GM18868 (cell line): Measurements from ENCODE around the gene ASTN1.

ENCODE experiments used
- ATAC-seq: cut with Tn5 transposase; IDR thresholded peaks from one replicate; pipeline ENCODE4 v1.9.1; 2021; ENCODE audit warnings: mild to moderate bottlenecking, moderate library complexity; ENCODE audit not compliant: unreplicated experiment

ASTN1 gene

DNA sequence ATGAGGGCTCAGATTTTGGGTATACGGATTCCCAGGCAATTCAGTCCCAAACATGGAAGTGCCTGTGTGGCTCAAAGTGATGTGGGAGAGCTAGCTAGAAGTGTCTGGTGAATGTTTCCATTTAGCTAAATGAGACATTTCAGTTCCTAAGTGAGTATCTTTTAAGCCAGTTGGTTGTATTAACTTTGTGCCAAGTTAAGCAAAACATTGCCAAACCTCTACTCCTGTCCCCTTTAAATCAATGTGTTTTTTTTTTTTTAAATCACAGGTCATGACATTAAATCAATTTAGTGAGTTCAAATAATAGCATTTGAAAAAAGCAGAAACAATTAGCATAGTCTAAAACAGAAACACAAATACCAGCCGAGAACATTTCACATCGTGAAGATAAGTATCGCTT lies 230.1 kb downstream of the ASTN1 start:
- ATAC-seq: no peak

DNA sequence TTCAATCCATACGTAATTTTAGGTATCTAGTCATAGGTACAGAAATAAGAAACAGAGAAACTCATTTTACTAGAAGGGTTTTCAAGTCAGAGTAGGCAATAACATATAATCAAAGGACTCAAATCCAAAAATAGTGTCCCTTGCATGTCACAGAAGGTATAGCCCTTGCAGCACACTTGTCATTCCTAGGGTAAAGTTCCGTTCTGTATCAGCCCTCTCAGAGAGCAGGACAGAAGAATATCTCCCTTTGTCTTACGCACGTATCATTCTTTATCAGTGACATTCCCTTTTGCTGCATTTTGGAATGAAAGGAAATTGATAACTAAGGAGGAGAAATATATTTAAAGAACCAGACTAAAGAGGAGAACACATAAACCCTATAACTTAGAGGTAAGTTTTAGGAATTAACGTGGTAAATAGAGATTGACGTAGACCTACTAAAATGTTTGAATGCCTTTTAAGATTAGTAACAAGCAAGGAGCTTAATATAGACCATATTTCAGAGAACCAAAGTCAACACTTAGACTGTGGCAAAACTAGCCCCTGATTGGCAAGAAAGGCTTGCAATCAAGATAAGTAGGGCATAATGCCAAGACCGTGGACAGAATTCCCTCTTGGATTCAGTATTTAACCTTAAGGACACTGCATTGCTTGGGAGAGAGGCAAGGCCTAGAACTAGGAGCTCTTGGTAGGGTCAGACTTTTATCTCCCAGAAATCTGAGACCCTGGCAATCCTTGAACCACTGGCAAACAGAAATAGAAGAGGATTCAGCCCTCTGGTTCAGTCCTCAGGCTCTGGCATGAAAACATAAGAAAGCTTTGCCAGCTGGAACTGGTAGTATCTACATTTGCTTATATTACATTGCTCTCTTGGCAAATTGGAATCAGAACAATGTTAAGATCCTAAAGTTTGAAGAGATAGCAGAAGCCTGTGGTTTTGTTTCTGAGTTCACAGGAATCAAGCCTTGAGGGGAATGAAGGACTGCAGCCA lies 232.1 kb downstream of the ASTN1 start:
- ATAC-seq: no peak

DNA sequence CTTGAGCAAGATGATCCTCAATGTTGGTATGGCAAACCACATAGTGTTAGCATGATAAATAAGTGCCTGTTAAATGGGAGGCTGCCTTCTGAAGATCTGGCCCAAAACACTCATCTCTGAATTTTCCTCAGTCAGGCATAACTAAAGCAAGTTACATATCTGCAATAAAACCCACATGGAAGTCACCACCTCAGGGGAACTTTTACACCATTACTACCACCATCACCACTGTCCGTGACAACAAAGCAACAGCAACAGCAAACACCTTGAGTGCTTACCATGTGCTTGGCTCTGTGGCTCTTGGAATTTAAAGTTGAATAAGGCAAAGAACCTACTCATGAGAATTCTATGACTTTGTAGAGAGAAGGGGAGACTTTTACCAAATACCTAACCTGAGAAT lies 233.0 kb downstream of the ASTN1 start:
- ATAC-seq: no peak

DNA sequence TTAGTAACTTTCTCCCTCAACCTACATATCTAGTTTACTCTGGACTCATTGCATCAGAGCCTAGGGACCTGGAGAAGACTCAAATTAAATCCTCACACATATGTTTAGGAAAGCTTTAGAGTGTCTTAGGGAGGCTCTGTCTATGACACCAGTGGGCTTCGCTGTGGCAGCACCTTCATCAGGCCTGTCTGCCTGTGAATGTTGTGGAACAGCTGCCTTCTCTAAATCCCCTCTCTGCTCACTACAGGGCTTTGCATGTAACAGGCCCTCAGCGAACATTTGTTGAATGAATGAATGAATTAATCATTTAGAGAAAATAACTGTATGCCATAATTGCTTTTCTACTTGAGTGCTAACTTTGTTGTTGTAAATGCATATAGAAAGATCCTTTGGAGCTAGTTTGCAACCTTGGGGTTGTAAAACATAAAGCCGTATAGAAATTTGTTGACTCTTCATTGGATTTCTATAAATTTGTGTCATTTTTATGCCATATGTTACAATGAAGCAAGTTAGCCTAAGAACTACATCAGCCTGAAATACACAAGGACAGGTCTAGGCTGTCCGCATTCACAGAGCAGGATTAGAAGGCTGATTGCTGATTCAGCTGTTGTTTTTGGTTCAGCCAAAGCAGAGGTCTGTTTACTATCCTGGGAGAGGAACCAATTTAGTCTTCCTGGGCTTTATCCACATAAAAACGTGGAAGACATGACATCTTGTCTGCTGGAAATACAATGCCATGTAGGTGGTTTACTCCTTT lies 238.0 kb downstream of the ASTN1 start:
- ATAC-seq: no peak

DNA sequence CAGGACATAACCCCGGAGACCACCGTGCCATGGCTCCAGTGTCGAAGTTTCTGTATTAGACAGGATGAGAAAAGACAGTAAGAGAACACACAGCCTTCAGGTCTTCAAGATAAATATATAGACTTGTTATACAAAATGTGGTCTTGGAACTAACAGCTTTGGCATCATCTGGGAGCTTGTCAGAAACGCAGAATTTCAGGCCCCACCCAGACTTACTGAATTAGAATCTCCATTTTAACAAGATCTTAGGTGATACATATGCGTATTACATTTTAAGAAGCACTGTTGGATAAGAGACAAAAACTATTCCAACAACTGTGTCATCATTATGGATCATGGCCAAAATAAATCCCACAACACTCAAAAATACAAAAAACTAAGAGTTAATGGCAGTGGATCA lies 239.3 kb downstream of the ASTN1 start:
- no peak for ATAC-seq

DNA sequence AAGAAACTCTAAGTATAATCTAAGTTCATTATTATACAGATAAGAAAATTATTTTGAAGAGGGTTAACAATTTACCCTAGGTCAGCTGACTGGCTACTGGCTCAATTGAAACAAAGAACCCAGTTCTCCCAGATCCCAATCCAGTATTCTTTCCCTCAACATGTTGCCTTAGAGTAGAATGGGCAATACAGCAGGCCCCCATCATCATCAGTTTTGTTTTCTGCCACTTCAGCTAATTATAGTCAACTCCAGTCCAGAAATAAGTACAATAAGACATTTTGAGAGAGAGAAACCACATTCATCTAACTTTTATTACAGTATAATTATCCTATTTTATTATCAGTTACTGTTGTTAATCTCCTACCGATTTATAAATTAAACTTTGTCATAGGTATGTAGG lies 241.2 kb downstream of the ASTN1 start:
- no peak for ATAC-seq

DNA sequence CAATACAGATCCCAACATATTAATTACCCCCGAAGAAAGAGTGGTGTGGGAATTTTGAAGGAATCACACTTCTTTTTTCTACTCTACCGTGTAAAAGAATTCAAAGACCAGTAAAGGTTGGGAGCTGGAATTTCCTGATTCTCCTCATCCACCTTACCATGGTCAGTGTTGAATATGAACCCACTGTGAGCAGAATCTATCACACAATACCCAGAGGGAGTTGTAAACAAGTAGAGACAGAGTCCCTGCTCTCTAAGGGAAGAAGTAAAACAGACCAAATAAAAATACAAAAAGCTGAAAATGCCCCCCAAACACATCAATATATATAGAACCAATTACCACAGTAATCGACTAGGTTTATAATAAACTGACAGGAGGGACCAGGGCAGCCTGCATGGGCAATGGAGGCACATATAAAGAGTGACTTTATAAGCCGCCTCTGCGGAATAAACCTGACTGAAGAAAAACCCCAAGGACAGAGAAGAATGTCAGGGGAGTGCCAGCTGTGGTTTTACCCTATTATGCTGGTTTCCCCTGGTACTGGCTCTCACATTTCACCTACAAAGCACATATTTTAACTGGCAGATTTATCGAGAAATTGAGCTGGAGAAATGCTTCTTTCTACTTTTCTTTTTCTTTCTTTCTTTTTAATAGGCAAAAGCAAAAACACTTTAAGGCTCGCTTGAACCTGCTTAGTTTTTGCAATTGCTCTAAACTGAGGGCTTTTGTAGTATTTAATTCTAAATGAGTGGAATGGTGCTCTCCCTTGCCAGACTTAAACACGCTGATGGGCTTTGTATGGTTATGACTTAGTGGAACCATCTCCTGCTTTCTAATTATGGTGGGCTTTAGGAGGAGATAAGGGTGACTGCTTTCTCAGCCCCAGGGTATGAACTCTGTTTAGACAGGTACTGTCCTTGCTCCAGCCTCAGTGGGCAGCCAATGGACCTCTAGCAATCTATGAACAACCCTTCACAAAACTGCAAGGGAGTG lies 244.8 kb downstream of the ASTN1 start:
- ATAC-seq: peak; percentile 84

DNA sequence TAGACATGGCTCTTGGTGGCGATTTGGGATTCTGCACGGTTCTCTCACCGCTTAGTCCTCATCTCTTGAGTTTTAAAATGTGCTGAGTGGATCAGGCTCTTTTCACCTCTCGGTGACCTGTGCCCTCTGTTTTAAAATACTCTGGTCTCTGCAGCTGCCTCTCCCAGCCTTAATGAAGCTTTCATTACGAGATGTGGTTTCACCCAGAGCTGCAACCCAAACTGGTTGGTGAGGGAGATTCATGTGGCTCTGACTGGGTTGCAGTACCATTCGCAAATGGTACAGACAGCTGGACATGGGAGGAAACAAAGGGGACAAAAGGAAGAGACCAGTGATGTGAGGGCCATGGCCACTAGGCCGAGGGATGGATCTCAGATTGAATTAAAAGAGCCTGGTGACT lies 258.9 kb downstream of the ASTN1 start:
- no peak for ATAC-seq

DNA sequence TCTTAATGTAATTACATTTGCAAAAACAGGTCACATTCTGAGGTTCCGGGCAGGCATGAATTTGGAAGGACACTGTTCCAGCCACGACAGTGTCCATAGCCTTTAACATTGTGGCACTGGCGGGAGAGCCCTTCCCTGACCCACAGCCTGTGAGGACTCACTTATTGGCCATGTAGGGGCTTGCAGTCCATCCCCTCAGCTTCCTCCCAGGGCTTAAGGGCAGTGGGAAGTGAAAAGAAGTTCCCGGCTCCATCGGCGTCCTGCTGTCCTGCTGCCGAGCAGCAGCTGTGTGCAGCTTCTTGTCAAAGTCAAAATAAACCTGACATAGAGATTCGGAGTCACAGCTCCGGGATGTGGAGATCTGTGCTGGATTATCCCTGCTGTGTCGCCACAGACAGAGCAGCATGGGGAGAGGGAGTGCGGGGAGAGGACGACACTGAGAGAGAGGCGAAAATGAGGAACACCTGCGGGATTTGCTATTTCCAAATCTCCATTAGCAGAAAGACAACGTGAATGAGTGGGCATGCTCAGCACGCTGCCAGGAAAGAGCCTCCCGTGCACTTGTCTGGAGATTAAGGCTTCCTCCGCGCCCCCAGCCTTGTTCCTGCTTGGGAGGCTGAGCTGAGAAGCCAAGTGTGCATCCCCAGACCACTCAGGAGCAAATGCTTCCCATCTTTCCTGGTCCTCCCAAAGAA lies 260.3 kb downstream of the ASTN1 start:
- no peak for ATAC-seq

DNA sequence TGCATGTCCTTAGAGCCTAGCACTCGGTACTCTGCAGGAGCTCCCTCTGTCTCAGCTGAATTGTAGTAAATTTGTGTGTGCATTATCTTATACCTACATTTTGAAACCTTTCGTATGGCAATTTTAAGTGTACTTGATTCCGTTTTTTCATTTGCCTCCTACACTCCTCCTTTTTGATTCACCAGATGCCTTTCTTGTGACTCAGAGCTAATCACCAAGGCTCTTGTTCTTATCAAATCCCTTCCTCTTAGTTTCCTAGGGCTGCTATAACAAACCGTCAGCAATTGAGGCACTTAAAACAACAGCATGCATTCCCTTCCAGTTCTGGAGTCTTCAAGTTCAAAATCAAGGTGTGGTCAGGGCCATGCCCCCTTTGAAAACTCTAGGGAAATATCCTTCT lies 261.0 kb downstream of the ASTN1 start:
- ATAC-seq: no peak

DNA sequence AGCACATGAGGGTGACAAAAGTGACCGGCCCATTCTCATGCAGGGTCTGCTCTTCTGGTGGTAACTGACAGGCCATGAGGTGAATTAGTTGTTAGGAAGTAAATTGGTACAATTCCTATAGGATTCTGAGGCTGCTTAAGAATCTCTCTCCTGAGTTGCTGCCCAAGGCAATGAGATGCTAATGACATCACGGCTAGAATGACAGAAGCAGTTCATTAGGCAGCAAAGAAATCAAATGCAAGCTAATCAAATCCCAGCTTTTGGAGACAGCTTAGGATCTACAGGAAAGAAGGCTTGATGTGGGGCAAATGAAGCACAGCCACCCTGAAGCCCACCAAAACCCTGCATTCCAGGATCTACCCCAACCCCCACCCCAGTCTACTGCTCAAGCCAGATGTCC lies 265.2 kb downstream of the ASTN1 start:
- no peak for ATAC-seq

DNA sequence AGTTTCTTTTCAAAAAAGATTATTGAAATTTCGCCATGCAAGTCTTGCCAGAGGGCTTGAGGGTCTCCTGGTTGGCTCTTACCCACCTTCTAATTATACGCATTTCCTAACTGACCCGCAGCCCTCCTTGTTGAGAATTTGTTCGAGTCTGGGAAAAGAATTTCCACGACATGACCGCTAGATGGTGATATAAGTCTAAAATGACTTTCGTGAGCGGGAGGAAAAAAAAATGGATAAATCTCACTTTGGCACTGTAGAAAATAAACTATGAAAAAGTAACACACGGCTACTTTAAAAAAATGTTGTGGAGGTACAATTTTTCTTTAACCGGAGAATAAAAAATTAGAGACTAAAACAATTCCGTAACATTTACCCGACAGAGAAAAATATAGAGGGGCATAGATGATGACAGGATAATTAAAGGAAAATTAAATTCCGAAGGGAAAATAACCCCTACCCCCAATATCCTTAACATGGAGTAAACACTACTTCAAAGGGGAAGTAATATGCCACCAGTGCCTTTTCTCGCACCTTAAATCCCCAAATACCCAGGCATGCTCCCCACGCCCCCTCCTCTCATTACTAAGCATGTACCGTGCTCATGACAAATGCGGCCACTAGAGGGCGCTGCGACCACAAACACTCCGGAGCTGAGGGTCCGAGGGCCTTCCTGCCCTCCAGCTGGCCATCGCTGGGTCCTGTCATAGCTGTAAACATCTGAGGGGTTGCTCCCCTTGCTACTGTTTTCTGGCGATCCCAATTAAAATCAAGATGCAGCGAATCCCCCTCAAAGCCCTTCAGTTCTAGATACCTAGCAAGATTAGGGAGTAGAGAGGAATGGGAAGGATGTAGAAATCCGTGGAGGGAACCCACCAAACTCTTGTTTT lies 266.9 kb downstream of the ASTN1 start:
- ATAC-seq: peak; percentile 83

DNA sequence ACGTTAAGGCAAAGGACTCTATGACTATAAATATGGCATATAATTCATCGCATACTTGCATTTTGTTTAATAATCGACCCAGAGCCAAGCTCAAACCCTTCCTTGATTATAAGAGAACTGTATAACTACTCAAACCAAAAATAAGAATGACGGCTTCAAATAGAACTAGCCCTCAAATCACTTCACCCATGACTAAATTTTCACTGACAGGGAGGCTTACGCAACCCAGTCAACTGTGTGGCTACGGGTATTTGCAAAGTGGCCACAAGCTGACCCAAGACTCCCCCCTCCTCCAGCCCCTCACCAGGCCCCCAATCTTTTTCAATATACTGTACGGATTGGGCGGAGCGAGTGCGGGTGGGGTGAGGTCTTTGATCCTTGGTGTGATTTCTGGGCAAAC lies 268.3 kb downstream of the ASTN1 start:
- ATAC-seq: no peak

DNA sequence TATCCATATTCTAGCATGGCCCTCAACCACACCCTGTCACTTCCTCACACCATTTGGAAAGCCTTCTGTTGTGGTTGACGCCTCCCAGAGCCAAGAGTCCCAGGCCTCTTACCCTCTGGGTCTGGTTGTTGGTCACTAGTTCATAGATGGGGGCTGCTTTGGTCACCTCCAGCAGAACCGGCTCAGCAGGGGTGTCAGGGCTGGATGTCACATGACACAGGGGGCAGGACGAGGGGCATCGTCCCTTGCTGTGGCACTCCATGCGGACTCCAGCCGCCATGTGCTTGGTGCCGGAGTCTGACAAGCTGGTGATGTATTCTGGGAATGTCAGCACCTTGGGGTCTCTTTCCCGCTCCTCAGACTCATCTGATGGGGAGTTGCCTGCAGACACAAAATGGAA lies 270.1 kb downstream of the ASTN1 start:
- ATAC-seq: no peak

DNA sequence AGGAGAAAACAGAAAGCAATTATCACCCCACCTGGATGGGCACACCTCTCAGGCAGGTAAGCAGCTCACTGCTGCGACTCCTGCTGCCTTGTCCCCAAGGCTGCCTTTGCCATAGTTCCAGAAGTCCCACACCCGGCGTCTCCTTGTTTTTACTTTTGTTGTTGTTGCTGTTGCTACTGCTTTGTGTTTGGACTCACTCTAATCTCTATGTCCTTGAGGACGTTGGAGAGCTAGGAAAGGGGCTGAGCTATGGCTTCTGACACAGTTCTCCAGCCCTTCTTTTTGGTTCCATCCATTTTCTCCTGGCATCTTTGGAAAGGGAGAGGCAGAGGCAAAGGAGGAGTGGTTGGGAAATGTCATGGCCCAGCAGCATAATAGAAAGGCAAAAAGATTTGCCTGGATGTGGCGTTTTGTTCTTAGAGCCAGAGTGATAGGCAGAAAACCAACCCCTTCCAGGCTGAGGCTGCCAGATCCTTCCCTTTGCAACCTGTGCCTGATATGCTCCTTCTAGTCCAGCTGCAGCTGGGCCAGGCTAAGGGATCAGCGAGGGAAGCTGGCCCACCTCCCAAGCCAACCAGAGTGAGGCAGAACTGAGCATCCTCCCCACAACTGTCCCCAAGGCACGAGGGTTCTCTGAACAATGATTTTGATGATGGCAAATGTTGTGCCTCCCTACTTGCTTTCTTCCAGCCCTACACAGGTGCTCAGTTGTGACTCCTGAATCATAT lies 270.7 kb downstream of the ASTN1 start:
- ATAC-seq: no peak

DNA sequence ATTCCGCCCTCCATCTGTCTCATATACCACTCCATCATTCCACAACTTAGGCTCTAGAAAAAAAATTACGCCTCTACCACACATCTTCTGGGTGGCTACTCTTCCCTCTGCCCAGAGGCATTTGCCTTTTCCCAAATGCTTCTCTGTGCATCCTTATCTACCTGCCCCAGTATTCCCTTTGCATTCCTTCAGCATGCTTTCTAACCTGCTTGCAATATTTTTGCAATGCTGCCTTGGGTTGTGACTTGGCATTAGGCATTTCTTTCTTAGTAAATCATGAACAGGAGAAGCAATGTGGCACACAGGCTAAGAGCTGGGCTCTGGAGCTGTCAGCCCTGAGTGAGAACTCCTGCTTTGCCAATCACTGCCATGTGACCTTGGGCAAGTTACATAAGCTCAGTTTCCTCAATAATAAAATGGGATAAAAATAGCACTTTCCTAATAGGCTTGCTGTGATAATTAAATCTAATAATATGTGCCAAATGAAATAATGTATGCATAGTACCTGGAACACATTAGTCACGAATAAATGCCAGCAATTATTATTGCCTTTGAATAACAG lies 276.0 kb downstream of the ASTN1 start:
- ATAC-seq: no peak

DNA sequence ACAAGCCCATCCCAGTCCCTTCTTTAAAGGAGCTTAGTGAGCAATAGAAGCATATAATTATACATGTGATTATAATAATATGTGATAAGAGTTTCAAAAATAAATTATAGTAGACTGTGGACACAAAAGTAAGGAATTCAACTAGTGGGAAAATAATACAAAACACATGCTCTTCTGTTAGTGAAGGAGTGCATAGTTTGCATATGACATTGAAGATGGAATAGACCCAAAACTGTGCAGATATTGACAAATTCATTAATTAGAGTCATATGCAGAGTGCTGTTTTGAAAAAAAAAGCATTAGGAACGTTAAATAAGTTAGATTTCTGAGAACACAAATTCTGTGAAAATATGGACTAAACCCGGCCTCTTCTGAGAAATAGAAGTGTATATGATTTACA lies 278.8 kb downstream of the ASTN1 start:
- ATAC-seq: no peak

DNA sequence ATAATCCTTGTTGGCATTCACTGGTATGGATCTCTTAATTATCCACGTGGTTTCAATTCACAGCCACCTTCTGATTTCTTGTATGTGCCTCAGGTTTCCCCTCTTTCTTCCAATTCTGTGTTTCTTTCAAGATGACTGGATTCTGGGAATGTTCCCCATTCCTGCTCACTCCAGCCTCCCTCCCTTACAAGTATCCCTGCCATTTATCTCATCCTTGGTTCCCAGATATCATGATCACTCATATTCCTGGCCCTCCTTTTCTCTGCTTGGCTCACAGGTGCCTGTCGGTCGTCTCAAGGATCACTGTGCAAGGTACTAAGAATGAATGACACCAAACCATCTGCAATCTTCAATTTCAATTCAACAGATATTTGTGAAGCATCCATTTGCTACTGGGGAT lies 279.2 kb downstream of the ASTN1 start:
- ATAC-seq: no peak
